A673 (cell line): ENCODE results near the gene DNAJC3. TPM values are rescaled to one million over a fixed set of nuclear protein-coding genes. Genes with fewer than 3 reads are reported as not detected.
"Not testable (repeated sequence)": the region's sequence is repeated elsewhere in the genome, so short reads cannot be mapped to it uniquely, and the experiment has no call there.

ENCODE experiments used
- BruUV-seq: library from RNA; stranded (reverse); fragments of 400-500 nt; replicated peaks from 2 replicates; lab custom pipeline; 2021; lab: Mats Ljungman, UMichigan
- CTCF ChIA-PET: fragments of 300-600 bp; sonication (Branson Sonifier 250); formaldehyde crosslinking; loops from one replicate; lab custom pipeline; 2022; ENCODE audit warnings: antibody characterized with exemption; lab: Charles Lee
- POLR2A ChIA-PET: fragments of 300-600 bp; sonication (Branson Sonifier 250); formaldehyde crosslinking; loops from one replicate; lab custom pipeline; 2022; ENCODE audit warnings: antibody characterized with exemption; ENCODE audit not compliant: low non-redundant PET; lab: Charles Lee
- DNase-seq: peaks from one replicate; pipeline ENCODE4 v3.0.0-alpha.2; 2015; ENCODE audit warnings: low spot score
- H3K27ac ChIP-seq: fragments of 200-600 bp; sonication (generic); 2 replicates; pipeline ENCODE4 v1.5.1; 2016; ENCODE audit warnings: mixed run types, low read depth, mild to moderate bottlenecking, mixed read lengths, antibody characterized with exemption, low read length; ENCODE audit not compliant: poor library complexity, severe bottlenecking
- H3K27me3 ChIP-seq: fragments of 200-600 bp; sonication (generic); replicated peaks from 2 replicates; pipeline ENCODE4 v1.6.1; 2017; ENCODE audit warnings: mixed run types, low read depth, mild to moderate bottlenecking, mixed read lengths, antibody characterized with exemption, low read length; ENCODE audit not compliant: insufficient read depth, poor library complexity
- H3K36me3 ChIP-seq: fragments of 200-600 bp; sonication (generic); 2 replicates; pipeline ENCODE4 v1.6.1; 2016; ENCODE audit warnings: mixed run types, mild to moderate bottlenecking, mixed read lengths, antibody characterized with exemption, low read length; ENCODE audit not compliant: insufficient read depth, poor library complexity, severe bottlenecking
- H3K4me1 ChIP-seq: fragments of 200-600 bp; sonication (generic); 2 replicates; pipeline ENCODE4 v1.6.1; 2017; ENCODE audit warnings: mixed run types, mild to moderate bottlenecking, mixed read lengths, antibody characterized with exemption, low read length; ENCODE audit not compliant: insufficient read depth, poor library complexity, severe bottlenecking
- H3K4me3 ChIP-seq: fragments of 200-600 bp; sonication (generic); 2 replicates; pipeline ENCODE4 v1.5.1; 2016; ENCODE audit warnings: low read depth, mixed run types, mild to moderate bottlenecking, mixed read lengths, low read length; ENCODE audit not compliant: poor library complexity, severe bottlenecking
- H3K9me3 ChIP-seq: fragments of 200-600 bp; sonication (generic); 2 replicates; pipeline ENCODE4 v1.6.1; 2016; ENCODE audit warnings: mixed run types, low read depth, mild to moderate bottlenecking, mixed read lengths, antibody characterized with exemption, low read length; ENCODE audit not compliant: poor library complexity, severe bottlenecking
- EZH2 ChIP-seq: fragments of 200-600 bp; sonication (generic); IDR thresholded peaks from 2 replicates; pipeline ENCODE4 v1.6.1; 2017; ENCODE audit warnings: borderline replicate concordance, low read depth, mild to moderate bottlenecking, mixed read lengths, antibody characterized with exemption, low read length; ENCODE audit not compliant: poor library complexity, severe bottlenecking
- intact Hi-C: fragments of 100-400 bp; cut with micrococcal nuclease; formaldehyde crosslinking; loops from one replicate; pipeline ENCODE4 v1.10.0; 2022; ENCODE audit not compliant: unreplicated experiment
- total RNA-seq: library from RNA; stranded (reverse); gene quantifications from 2 replicates; pipeline ENCODE4 v1.2.3, GENCODE V29; 2021
- TF ChIP-seq, protein P1 (sequence below): fragments of 300-800, 200-600 bp; sonication (generic); conservative IDR thresholded peaks from 2 replicates; pipeline ENCODE4 v1.5.1; 2017; ENCODE audit warnings: low read depth, mild to moderate bottlenecking, antibody characterized with exemption, low read length, moderate library complexity, mixed read lengths

Gene DNAJC3
- total RNA-seq, 1 experiment from 2014 or later: 21.5 TPM

- Histone ChIP-seq H3K36me3 (no peaks in the 10 kb centered on the region), H3K4me3 (no peak overlapping the region), H3K4me1 (no peaks in the 10 kb centered on the region), H3K9me3 (peaks cover 3% of the 10 kb centered on the region), H3K27ac (no peak overlapping the region), H3K27me3 (no peaks in the 10 kb centered on the region)
- DNase-seq: no peak
- POLR2A ChIA-PET: no interaction called here
- intact Hi-C loops: no loop called here
- TF ChIP-seq, protein P1, sequence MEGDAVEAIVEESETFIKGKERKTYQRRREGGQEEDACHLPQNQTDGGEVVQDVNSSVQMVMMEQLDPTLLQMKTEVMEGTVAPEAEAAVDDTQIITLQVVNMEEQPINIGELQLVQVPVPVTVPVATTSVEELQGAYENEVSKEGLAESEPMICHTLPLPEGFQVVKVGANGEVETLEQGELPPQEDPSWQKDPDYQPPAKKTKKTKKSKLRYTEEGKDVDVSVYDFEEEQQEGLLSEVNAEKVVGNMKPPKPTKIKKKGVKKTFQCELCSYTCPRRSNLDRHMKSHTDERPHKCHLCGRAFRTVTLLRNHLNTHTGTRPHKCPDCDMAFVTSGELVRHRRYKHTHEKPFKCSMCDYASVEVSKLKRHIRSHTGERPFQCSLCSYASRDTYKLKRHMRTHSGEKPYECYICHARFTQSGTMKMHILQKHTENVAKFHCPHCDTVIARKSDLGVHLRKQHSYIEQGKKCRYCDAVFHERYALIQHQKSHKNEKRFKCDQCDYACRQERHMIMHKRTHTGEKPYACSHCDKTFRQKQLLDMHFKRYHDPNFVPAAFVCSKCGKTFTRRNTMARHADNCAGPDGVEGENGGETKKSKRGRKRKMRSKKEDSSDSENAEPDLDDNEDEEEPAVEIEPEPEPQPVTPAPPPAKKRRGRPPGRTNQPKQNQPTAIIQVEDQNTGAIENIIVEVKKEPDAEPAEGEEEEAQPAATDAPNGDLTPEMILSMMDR: no peak
- TF ChIP-seq EZH2: no peak
- CTCF ChIA-PET: no interaction called here
- BruUV-seq: no TSS peak
Observed at GRCh38 chr13:95728957-95729356, 52.0 kb downstream of the DNAJC3 start.

- no peaks in the 10 kb centered on the region for H3K36me3 ChIP-seq
- intact Hi-C loops: no loop called here
- no peak overlapping the region for H3K27ac ChIP-seq
- H3K4me1 ChIP-seq: no peaks in the 10 kb centered on the region
- ChIA-PET CTCF (no interaction called here), POLR2A (no interaction called here)
- peaks cover 9% of the 10 kb centered on the region for H3K9me3 ChIP-seq
- no peak overlapping the region for H3K4me3 ChIP-seq
- TF ChIP-seq, protein P1: no peak
- TF ChIP-seq EZH2: no peak
- no peak for DNase-seq
- BruUV-seq: no TSS peak
- H3K27me3 ChIP-seq: no peaks in the 10 kb centered on the region
Observed at GRCh38 chr13:95734124-95734523, 57.2 kb downstream of the DNAJC3 start.

DNA sequence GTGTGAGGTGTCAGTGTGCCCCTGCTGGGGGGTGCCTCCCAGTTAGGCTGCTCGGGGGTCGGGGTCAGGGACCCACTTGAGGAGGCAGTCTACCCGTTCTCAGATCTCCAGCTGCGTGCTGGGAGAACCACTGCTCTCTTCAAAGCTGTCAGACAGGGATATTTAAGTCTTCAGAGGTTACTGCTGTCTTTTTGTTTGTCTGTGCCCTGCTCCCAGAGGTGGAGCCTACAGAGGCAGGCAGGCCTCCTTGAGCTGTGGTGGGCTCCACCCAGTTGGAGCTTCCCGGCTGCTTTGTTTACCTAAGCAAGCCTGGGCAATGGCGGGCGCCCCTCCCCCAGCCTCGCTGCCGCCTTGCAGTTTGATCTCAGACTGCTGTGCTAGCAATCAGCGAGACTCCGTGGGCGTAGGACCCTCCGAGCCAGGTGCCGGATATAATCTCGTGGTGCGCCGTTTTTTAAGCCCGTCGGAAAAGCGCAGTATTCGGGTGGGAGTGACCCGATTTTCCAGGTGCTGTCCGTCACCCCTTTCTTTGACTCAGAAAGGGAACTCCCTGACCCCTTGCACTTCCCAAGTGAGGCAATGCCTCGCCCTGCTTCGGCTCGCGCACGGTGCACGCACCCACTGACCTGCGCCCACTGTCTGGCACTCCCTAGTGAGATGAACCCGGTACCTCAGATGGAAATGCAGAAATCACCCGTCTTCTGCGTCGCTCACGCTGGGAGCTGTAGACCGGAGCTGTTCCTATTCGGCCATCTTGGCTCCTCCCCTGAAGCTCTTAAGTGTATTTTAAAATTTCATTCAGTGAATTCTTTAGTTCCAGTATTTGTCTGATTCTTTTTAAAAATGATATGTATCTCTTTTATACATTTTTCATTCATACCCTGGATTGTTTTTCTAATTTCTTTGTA is 63.4 kb downstream of the DNAJC3 start:
- CTCF ChIA-PET, H3K4me1 ChIP-seq, H3K9me3 ChIP-seq, H3K4me3 ChIP-seq, DNase-seq, BruUV-seq, H3K27ac ChIP-seq, H3K36me3 ChIP-seq, intact Hi-C loops, H3K27me3 ChIP-seq: not testable (repeated sequence)
- POLR2A ChIA-PET: interaction anchor here (0.5 kb wide), 1 partner anchor 15 kb away, joined by 3 read pairs; no protein-coding TSS in a partner anchor

- H3K4me3 ChIP-seq: no peak overlapping the region
- H3K36me3 ChIP-seq: no peaks in the 10 kb centered on the region
- ChIA-PET CTCF (no interaction called here), POLR2A (no interaction called here)
- no peaks in the 10 kb centered on the region for H3K9me3 ChIP-seq
- H3K4me1 ChIP-seq: no peaks in the 10 kb centered on the region
- no peak overlapping the region for H3K27ac ChIP-seq
- no peaks in the 10 kb centered on the region for H3K27me3 ChIP-seq
- intact Hi-C loops: no loop called here
- BruUV-seq: no TSS peak
- TF ChIP-seq, protein P1: no peak
- TF ChIP-seq EZH2: no peak
- DNase-seq: no peak
Observed at GRCh38 chr13:95740979-95741320, 64.0 kb downstream of the DNAJC3 start.
